Activated naive CD4-positive, alpha-beta T cell treated with anti-CD3 and anti-CD28 coated beads, Interleukin-2, amount 10 ng/mL, durations not matched to agents 7 days and 5 days (primary cell): ENCODE results near the gene C5orf15.

Experiments
- CTCF ChIA-PET: fragments of 350-600 bp; sonication (Branson Sonifier 250); formaldehyde crosslinking; loops from one replicate; lab custom pipeline; 2021; ENCODE audit warnings: antibody characterized with exemption; lab: Charles Lee
- DNase-seq: peaks from one replicate; pipeline ENCODE4 v3.0.0-alpha.2; 2020
- H3K27ac Mint-ChIP-seq: one replicate; pipeline ENCODE4 v1.8.0; 2021; ENCODE audit warnings: mild to moderate bottlenecking, moderate library complexity, mixed read lengths
- H3K27me3 Mint-ChIP-seq: one replicate; pipeline ENCODE4 v1.8.0; 2021; ENCODE audit warnings: mild to moderate bottlenecking, mixed read lengths
- H3K36me3 Mint-ChIP-seq: one replicate; pipeline ENCODE4 v1.8.0; 2021; ENCODE audit warnings: mixed read lengths
- H3K4me1 Mint-ChIP-seq: one replicate; pipeline ENCODE4 v1.8.0; 2021; ENCODE audit warnings: mixed read lengths
- H3K4me3 Mint-ChIP-seq: one replicate; pipeline ENCODE4 v1.8.0; 2021; ENCODE audit warnings: mild to moderate bottlenecking, moderate library complexity, mixed read lengths
- H3K9me3 Mint-ChIP-seq: one replicate; pipeline ENCODE4 v1.8.0; 2021; ENCODE audit warnings: mixed read lengths

The C5orf15 gene

GRCh38 chr5:133909603-133910002 is 58.8 kb downstream of the C5orf15 start:
- Mint-ChIP-seq H3K4me3 (no peak overlapping the region), H3K27ac (no peak overlapping the region), H3K4me1 (no peaks in the 10 kb centered on the region), H3K27me3 (peaks cover 4% of the 10 kb centered on the region), H3K9me3 (no peaks in the 10 kb centered on the region), H3K36me3 (no peaks in the 10 kb centered on the region)
- CTCF ChIA-PET, result no interaction called here
- no peak for DNase-seq

GRCh38 chr5:133907075-133907474 is 61.4 kb downstream of the C5orf15 start:
- Mint-ChIP-seq H3K36me3 (no peaks in the 10 kb centered on the region), H3K27ac (no peak overlapping the region), H3K27me3 (peaks cover 4% of the 10 kb centered on the region), H3K4me1 (no peaks in the 10 kb centered on the region), H3K4me3 (no peak overlapping the region), H3K9me3 (no peaks in the 10 kb centered on the region)
- no peak for DNase-seq
- CTCF ChIA-PET, result no interaction called here

GRCh38 chr5:133906303-133906702 is 62.1 kb downstream of the C5orf15 start:
- Mint-ChIP-seq H3K4me3 (no peak overlapping the region), H3K27ac (no peak overlapping the region), H3K9me3 (no peaks in the 10 kb centered on the region), H3K27me3 (peaks cover 4% of the 10 kb centered on the region), H3K4me1 (no peaks in the 10 kb centered on the region), H3K36me3 (no peaks in the 10 kb centered on the region)
- no peak for DNase-seq
- CTCF ChIA-PET, result no interaction called here
